NCI-H748 (cell line): ENCODE results near the gene ALDH1A1.

Experiments
- DNase-seq: peaks from one replicate; lab custom pipeline; 2025; ENCODE audit not compliant: unreplicated experiment; lab: John Stamatoyannopoulos, UW

The ALDH1A1 gene

DNA sequence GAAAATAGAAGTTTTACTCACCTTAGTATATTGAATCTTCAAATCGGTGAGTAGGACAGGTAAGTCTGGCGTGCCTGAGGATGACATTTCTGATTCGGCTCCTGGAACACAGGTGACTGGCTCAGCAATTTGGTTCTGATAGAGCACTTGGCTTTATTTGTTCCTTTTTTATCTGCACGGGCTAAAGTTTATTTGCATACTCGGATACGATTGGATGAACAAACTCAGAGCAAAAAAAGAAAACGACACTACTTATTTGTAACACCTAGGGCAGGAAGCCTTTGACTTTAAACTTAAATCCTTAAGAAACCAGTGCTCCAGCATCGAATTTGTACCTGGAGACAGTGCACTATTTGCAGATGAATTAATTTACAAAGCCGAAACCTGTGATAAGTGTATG, at the start of gene ALDH1A1:
ALDH1A1 (minus strand) TSS at position 140 of the 400 bp plus-strand sequence; CDS start at position 87, 53 bp downstream.
- DNase-seq: peak; percentile 86

DNA sequence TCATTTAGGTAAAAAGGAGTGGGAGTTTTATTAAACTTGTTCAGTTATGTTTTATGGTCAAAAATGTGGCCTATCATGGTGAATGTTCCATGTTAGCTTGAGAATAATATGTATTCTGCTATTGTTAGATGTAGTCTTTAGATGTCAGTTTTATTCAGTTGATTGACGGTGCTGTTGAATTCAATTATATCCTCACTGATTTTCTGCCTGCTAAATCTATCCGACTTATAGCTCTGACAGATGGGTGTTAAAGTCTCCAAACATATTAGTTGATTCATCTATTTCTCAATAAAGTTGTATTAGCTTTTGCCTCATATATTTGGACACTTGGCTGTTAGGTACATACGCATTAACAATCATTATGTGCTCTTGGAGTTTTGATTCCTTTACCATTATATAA, 49.0 kb upstream of the ALDH1A1 start:
- no peak for DNase-seq

DNA sequence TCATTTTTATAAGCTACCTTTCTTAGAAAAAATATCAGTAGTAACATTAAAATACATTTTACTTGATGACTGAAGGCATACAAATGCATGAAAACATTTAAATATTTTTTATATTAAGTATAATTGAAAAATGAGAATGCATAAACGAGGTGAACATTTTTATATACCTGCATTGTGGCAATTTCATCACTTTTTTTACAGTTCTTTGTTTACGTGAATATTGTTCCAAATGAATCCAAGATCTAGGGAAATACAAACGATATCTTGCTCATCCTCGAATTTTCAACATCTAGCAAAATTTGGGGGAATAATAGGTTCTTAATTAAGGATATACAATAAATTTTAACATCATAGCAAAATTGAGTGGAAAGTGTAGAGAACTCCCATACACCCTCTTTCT, 45.5 kb upstream of the ALDH1A1 start:
- no peak for DNase-seq

DNA sequence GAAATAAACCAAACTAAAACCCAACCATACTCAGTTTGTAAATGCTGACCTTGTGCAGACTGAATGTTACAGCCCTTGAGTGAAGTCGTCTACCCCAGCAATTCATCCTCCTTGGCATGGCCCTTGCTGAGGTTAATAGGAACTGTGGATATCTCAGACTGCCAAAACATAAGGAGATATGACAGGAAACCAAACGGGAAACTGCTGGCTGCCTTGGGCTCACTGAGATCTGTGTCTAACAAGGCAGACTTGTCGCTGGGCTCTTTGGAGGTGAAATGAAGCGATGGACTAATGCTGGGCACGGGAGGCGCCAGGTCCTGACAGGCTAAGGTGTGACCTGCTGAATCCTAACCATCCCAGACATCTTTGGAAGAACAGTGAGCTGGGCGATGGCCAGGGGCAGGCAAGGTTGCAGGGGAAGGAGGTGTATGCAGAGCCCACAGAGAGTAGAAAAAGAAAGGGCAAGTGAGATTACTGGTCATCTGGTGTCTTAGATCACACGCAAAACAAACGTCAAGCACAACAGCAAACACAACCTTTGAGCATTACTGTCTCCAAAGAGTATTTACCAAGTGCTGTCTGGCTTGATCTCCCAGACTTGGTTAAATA, 44.6 kb upstream of the ALDH1A1 start:
- peak; percentile 20 for DNase-seq

DNA sequence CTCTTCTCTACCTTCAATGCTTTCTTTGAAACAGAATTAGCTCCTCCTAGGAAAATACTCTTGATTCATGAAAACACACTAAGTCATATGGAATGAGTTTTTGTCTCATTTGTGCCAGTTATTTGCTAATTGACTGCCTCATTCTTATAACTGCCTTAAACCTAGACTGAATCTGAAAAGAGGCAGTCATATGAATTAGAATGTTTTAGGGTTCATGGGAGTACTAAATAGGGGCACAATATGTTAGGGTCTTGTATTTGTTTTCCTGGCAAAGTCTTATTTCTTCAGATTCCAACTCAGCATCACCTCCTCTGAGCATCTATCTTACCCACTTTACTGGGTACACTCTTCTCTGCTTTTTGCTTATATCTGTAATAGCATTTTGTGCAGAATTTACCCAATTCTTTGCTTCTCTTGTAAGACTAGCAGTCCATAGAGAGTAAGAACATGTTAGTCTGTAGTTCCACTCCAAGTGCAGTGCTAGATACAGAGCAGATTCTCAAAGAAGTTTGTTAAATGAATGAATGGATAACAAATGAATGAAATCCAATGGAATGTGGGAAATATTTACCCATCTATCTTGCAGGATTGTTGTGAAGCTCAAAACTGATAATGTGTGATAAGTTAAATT, 43.9 kb upstream of the ALDH1A1 start:
- no peak for DNase-seq

DNA sequence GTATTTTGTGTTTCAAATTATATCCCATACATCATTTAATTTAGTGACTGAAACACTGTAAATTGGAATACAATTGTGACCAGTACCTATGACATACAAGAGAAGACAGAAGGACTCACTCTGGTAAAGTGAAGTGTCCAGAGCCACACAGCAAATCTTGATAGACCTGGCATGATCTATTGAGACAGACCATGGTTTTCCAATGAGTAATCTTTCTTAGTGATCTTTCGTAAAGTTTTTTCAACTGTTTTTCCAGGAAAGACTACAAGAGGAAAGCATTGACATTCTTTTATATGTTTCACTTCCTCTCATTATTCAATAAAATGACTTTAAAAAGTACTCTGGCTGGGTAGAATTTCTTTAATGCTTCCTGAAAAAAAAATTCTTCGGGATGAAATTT, 43.3 kb upstream of the ALDH1A1 start:
- DNase-seq: no peak

DNA sequence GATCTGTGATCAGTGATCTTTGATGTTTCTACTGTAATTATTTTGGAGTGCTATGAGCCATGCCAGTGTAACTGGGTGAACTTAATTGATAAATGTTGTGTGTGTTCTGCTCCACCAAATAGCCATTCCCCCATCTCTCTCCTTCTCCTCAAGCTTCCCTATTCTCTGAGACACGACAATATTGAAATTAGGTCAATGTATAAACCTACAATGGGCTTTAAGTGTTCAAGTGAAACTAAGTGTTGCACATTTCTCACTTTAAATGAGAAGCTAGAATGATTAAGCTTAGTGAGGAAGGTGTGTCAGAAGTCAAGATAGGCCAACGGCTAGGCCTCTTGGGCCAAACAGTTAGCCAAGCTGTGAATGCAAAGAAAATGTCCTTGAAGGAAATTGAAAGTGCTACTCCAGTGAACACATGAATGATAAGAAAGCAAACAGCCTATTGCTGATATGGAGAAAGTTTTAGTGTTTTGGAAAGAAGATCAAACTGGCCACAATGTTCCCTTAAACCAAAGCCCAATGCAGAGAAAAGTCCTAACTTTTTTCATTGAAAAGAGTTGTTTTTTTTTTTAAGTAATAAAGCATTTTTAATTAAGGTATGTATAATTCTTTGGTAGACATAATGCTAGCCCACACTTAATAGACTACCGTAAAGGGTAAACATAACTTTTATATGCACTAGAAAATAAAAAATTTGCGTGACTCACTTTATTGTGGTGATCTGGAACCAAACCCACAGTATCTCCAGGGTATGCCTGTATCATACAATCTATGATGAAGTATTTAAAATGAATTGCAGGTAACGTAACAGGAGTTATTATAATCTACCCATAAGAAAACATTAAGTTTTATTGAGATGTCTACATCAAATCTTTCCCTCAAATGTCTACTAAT, 42.5 kb upstream of the ALDH1A1 start:
- no peak for DNase-seq

DNA sequence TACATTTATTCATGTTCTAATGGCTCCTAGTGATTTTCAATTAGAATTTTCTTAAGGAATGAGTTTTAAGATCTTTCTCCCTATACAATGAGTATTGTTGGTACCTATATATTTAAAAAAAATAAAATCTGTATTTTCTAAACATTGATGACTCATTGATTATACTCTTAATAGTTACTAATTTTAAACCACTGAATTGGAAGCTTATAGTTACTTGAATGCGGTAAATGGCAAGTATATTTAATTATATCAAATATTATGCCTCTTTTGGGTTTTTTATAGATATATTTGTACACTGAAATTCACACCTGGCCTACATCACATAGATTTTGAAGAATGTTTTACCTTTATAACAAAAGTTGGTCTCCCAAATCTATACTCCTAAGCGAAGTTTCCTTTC, 38.9 kb upstream of the ALDH1A1 start:
- no peak for DNase-seq

DNA sequence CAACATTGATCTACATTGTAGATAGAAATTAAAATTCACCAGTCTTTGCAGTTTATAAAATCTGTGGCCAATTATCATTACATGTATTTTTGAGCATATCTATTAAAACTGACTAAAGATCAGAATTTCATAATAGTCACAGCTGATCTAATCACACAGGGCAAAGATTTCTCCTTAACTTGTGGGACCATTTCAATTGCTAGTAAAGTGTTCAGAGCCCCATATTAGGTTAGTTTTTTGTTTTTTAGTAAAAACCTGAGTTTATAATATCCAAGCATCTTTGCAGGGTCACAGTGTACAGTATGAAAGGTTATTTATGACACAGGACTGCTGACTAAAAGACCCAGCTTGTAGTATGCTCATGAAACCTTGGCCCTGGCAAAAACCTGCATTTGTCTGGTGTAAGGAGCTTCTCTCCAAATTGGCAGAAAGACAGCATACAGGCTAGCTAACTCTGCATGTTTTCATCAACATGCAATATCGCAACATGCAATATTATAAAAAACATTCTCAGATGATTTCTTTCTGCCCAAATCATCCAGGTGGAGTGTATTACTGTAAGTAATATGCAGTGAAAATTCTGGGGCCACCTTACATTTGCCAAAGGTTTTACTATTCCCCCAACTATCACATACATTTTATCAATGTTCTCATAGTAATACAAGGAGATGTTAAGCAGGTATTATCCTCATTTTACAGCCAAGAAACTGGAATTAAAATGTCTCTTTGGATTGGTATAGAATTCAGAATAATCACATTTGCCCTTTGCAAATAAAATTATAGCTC, 37.7 kb upstream of the ALDH1A1 start:
- DNase-seq: no peak

DNA sequence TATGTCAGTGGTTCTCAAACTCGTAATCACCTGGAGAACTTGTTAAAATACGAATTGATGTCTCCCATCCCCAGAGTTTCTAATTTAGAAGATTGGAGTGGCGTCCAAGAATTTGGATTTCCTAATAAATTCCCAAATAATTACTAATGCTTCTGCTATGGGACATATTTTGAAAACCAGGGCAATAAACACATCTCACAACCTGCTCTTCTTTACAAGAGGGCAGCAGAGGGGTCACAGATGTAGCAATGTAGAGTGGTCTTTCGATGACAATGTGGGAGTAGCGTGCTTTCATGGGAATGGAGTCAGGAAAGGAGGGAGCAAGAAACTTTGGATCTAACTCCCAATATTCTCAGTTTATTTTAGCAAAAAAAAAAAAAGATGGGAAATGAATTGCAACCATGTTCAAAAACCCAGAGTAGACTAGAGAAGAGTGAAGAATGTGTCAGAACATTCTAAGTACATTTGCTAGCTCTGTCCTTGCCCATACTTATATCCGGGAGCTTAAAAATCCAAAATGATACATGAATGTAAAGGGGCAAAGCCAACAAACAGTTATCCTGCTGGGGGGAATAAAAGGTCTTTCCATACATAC, 33.8 kb upstream of the ALDH1A1 start:
- DNase-seq: no peak

DNA sequence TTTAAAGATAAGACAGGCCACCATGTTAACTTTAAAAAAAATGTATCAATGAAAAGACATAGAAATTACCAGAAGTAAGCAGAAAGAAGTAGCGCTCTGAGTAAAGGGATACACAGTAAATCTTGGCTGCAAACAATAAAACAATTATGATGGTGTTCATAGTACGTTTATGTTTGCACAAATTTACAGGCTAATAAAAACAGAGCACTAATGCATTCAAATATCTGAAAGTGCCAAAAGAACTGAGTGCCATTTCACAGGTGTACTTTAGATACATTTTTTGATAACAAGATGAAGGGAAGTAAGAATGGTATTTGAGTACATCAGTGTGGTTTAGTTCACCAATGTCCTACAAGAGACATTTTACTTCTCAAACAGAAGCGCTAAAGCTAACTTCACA, 32.9 kb upstream of the ALDH1A1 start:
- no peak for DNase-seq

DNA sequence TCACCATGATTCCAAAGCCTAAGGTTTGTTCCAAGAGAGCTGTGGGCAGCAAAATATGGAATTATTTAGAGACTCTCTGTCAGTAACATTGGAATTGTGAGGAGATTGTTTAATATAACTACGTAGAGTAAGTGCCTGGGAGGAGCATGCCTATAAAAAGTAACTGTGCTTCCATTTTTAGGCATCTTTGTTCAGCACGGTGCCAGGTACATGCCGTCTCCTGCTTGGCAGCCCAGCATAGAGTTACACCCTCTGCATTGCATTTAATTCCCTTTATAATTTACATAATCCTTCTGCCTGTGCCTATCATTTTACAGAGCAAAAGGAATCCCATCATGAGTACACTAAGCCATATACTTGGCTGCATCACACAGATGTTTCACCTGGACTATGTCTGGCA, 32.1 kb upstream of the ALDH1A1 start:
- DNase-seq: no peak

DNA sequence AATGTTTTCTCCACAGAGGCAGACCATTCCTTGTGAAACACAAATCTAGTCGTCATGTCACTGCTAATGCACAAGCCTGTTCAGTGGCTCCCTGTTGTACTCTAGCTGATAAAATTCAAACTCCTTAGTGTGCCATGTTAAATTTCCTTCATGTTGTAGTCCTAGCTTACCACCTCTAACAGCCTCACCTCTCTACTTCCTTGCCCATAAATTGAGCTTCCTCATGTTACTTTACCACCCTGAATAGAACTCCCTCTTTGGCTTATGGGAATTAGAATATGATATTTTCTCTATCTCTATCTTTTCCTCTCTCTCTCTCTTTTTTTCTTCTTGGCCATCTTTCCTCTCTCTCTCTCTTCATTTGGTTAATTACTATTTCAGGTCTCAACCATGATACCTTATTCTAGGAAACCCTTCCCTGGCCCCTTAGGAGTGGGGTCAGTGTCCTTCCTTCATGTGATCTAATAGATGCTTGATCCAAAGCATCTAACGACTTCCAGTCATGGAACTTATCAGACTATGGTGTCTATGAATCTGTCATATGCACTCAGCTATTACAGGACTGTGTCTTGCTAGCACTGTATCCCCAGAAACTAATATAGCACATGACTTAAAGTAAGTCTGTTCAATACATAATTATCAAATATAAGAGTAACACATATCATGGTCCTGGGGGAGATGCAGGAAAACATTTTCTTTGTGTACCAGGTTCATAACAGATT, 31.5 kb upstream of the ALDH1A1 start:
- DNase-seq: no peak

DNA sequence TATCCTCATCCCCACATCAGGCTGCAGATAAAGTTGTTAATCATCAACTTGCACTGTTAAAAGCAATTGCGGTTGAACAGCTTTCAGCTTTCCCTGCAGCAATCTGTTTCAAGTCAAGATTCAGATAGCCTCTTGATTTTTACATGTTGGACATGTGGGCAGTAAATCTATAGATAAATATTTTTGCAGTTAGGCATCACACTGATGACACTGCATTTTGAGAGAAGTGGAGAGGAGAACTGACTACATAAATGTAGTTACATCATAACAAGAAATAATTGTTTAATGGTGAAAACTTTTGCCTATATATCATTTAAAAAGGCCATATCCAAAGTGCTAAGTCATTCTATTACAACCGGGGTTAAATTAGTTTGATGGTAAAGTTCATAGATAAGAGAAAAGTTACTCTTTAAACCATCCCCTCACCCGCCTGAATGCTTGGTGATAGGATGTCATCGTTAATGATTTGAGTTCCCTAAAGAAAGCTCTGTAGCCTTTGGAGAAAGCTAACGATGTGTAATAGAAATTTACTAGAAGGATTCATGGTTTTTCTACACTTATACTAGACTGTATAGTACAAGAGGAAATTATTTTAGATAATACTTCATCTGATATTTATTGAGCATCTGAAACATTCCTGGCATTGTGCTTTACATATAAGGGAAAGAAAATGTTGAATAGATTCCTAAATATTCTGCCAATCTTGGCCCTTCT, 30.8 kb upstream of the ALDH1A1 start:
- no peak for DNase-seq

DNA sequence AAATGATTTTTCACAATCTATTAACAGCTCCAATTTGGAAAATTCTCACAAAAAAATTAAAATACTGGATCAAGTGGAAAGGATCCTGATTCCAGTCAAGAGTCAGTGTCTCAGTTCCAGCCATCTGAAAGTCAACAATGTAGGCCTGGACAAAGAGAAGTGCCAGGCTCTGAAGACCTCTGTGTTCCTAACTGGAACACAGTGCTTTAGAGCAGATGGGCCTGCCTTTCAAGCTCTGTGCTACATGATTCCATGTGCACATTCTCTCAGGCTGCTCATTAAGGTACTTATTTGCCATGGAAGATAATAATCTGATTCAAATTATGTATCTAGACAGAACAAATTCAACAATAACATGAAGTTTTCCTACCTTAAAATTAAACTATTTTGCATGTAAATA, 30.2 kb upstream of the ALDH1A1 start:
- peak; percentile 4 for DNase-seq

DNA sequence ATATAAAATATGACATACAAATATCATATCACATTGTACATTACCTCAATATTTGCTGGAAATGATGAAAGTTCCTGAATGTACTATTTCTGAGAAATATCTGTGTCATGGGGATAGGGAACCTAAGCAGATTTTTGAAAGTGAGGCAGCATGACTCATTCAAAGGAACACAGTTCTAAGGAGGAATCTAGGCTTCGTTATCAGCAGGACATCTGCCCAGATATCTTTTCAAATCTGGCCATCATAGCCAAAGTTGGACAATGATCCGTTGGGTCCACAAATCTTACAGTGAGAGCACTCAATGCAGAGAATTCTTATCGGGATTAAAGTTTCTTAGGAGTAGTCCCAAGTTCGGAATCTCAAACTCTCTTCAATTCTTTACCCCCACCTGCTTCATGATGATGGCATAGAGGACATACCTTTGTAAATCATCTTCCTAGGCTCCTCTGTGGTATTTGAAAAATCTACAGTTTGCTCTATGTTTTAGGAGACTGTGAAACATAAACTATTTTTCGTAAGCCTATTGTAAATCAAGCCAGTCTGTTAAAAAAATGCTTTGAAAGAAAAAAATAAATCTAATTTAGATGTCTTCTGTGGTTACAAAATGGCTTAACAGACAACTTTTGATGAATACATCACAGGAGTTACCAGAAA, 29.4 kb upstream of the ALDH1A1 start:
- DNase-seq: no peak

DNA sequence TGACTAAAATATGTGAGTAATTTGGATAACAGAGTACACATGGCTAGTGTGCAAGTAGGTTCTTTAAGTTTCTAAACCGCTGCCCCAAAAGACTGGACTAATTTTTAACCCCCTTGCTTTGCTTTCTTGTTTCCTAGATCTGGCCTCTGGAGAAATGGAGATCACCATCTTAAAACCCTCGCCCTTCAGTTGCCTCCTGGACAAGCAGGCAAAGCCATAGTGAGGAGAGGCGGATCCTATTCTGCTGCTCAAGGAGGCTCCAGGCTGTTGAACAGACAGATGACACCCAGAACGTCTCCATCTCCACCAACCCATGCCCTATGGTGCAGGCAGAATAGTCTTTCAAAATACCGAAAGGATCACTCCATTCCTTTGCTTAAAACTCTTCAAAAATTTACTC, 28.6 kb upstream of the ALDH1A1 start:
- DNase-seq: no peak

DNA sequence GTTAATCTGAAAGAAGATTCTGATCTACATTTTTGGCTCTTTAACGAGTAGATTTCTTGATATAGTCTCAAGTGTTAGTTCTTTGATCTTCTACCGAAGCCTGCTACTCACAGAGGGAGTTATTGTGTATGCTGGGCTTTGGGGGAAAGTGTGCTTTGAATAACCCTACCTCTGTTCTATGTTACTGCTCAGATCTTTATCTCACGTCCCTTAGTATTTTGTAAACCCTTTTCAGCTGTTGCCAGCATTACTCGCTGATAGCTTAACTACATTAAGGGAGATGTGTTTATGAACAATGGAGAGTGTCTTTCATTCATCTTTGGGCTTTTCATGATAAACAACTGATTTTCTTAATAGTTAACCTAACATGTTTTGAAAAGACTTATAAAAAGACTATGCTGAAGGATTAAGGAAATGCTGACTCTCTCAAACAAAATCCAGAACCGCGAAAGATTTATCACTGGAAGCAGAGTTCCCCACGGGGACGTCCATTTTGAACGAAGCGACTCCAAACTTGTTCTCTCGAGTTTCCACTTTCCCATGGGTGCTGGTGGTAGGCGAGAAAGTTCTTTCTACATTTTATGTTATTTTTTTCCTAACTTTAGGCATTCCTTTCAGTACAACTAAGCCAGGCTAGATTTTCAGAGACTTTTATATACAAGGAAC, 27.9 kb upstream of the ALDH1A1 start:
- DNase-seq: no peak

DNA sequence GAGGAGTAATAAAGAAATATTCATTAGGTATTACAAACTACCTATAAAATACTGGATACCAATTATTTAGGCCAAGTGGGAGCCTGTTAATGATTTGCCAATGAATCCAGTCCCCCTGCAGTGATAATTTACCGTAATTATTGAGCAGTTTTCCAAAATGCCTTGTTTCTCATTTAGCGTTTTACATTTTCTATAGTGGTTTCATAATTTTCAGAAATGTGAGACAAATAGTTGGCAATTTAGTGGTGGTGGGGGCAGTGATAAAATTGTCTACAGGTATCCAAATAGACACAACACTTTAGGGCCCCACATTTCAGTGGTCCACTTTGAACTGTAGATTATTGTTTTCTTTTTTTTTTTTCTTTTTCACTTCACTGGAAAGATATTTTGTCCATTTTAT, 27.3 kb upstream of the ALDH1A1 start:
- DNase-seq: no peak
